H1 (cell line): ENCODE data around the gene SARNP. TPM values are rescaled to one million over a fixed set of nuclear protein-coding genes. Genes with fewer than 3 reads are reported as not detected.

Source experiments
- CTCF ChIA-PET: fragments of 300-600 bp; sonication (Branson Sonifier 250); formaldehyde crosslinking; loops from one replicate; lab custom pipeline; 2021; ENCODE audit not compliant: partially characterized antibody; lab: Charles Lee
- POLR2A ChIA-PET: fragments of 300-600 bp; sonication (Branson Sonifier 250); formaldehyde crosslinking; loops from one replicate; lab custom pipeline; 2021; ENCODE audit warnings: inconsistent platforms; ENCODE audit not compliant: partially characterized antibody; lab: Charles Lee
- DNase-seq, 2 experiments: peaks; one replicate each; pipeline versions ENCODE4 v3.0.0 to v3.0.0-alpha.2; 2010 to 2022; ENCODE audit warnings: low spot score in 2 of 2, low read depth in 1 of 2, mixed read lengths in 1 of 2
- FAIRE-seq: peaks from 2 replicates; lab custom pipeline; 2011; peaks lifted over from hg19 to GRCh38; lab: Jason Lieb, UNC
- H2AFZ ChIP-seq: 2 replicates; pipeline ENCODE4 v1.8.1; 2012; ENCODE audit warnings: low read length, inconsistent platforms
- H2AK5ac ChIP-seq: 2 replicates; pipeline ENCODE4 v1.6.1; 2013; ENCODE audit warnings: low read depth, low read length
- H2BK120ac ChIP-seq: replicated peaks from 2 replicates; pipeline ENCODE3; 2013; ENCODE audit warnings: low read depth, low read length, inconsistent platforms
- H2BK12ac ChIP-seq: 2 replicates; pipeline ENCODE4 v1.6.1; 2013; ENCODE audit warnings: low read depth, low read length
- H2BK15ac ChIP-seq: 2 replicates; pipeline ENCODE4 v1.6.1; 2013; ENCODE audit warnings: low read length
- H2BK20ac ChIP-seq: 2 replicates; pipeline ENCODE4 v1.6.1; 2013; ENCODE audit warnings: low read length
- H2BK5ac ChIP-seq: 2 replicates; pipeline ENCODE4 v1.6.1; 2013; ENCODE audit warnings: low read depth, low read length
- H3K14ac ChIP-seq: 2 replicates; pipeline ENCODE4 v1.6.1; 2013; ENCODE audit warnings: inconsistent platforms; ENCODE audit not compliant: insufficient read length
- H3K18ac ChIP-seq: 2 replicates; pipeline ENCODE4 v1.6.1; 2013; ENCODE audit warnings: low read length; ENCODE audit errors: extremely low read depth
- H3K23ac ChIP-seq: 2 replicates; pipeline ENCODE4 v1.6.1; 2013; ENCODE audit warnings: inconsistent platforms; ENCODE audit not compliant: insufficient read length
- H3K23me2 ChIP-seq: 2 replicates; pipeline ENCODE4 v1.6.1; 2013; ENCODE audit warnings: low read depth, low read length
- H3K27ac ChIP-seq: 2 replicates; pipeline ENCODE4 v1.6.1; 2011; ENCODE audit warnings: low read depth, low read length, inconsistent platforms
- H3K27me3 ChIP-seq, 4 experiments: replicated peaks in 1 of 4; 1 replicate in 1 of 4; 2 replicates in 3 of 4; pipeline versions ENCODE4 v1.6.1 to v1.8.1; 2011 to 2013; ENCODE audit warnings: low read length in 3 of 4, mild to moderate bottlenecking in 3 of 4, inconsistent platforms in 2 of 4, mixed read lengths in 2 of 4, moderate library complexity in 1 of 4; ENCODE audit not compliant: control insufficient read depth in 3 of 4, insufficient read depth in 3 of 4; ENCODE audit errors: extremely low read depth in 1 of 4
- H3K36me3 ChIP-seq, 4 experiments: 2 replicates each; pipeline versions ENCODE4 v1.6.1 to v1.8.1; 2011 to 2013; ENCODE audit warnings: mild to moderate bottlenecking in 4 of 4, low read length in 3 of 4, moderate library complexity in 2 of 4, control low read depth in 1 of 4, inconsistent platforms in 1 of 4; ENCODE audit not compliant: insufficient read depth in 4 of 4, control insufficient read depth in 2 of 4
- H3K4ac ChIP-seq: replicated peaks from 2 replicates; pipeline ENCODE3; 2013; ENCODE audit warnings: low read length, low read depth, mixed read lengths, inconsistent platforms; ENCODE audit not compliant: insufficient read length
- H3K4me1 ChIP-seq, 4 experiments: replicated peaks in 1 of 4; 1 replicate in 1 of 4; 2 replicates in 3 of 4; pipeline versions ENCODE4 v1.6.1 to v1.8.1; 2011 to 2013; ENCODE audit warnings: low read length in 3 of 4, inconsistent platforms in 2 of 4, mixed read lengths in 1 of 4; ENCODE audit not compliant: insufficient read depth in 4 of 4, control insufficient read depth in 3 of 4
- H3K4me2 ChIP-seq, 2 experiments: 2 replicates each; pipeline versions ENCODE4 v1.6.1 to v1.8.1; 2011 to 2013; ENCODE audit warnings: low read depth in 2 of 2, low read length in 2 of 2, control low read depth in 1 of 2, inconsistent platforms in 1 of 2, mild to moderate bottlenecking in 1 of 2; ENCODE audit not compliant: insufficient read depth in 1 of 2
- H3K4me3 ChIP-seq, 4 experiments: fragments of 200-600, 300-600 bp in 1 of 4; sonication (generic), shearing (Covaris generic), sonication (Bioruptor Twin) in 1 of 4; 2 replicates each; pipeline versions ENCODE4 v1.5.1 to v1.8.1; 2011 to 2016; ENCODE audit warnings: low read length in 4 of 4, low read depth in 3 of 4, control low read depth in 2 of 4, inconsistent platforms in 2 of 4, mild to moderate bottlenecking in 2 of 4, mixed read lengths in 1 of 4, moderate library complexity in 1 of 4; ENCODE audit not compliant: insufficient read depth in 2 of 4; ENCODE audit errors: extremely low read depth in 1 of 4
- H3K56ac ChIP-seq: replicated peaks from 2 replicates; pipeline ENCODE3; 2013; ENCODE audit warnings: low read depth, mild to moderate bottlenecking, mixed read lengths, low read length, inconsistent platforms; ENCODE audit not compliant: insufficient read length
- H3K79me1 ChIP-seq: 2 replicates; pipeline ENCODE4 v1.6.1; 2013; ENCODE audit warnings: low read depth, low read length, control low read depth
- H3K79me2 ChIP-seq, 2 experiments: 2 replicates each; pipeline versions ENCODE4 v1.6.1 to v1.8.1; 2012 to 2013; ENCODE audit warnings: low read length in 2 of 2, mild to moderate bottlenecking in 2 of 2, inconsistent platforms in 1 of 2; ENCODE audit not compliant: insufficient read depth in 2 of 2, control insufficient read depth in 1 of 2
- H3K9ac ChIP-seq, 4 experiments: replicated peaks in 1 of 4; 1 replicate in 1 of 4; 2 replicates in 3 of 4; pipeline versions ENCODE4 v1.6.1 to v1.8.1; 2011 to 2013; ENCODE audit warnings: low read depth in 3 of 4, low read length in 3 of 4, control low read depth in 2 of 4, mild to moderate bottlenecking in 2 of 4, moderate library complexity in 2 of 4, inconsistent platforms in 1 of 4; ENCODE audit errors: extremely low read depth in 1 of 4
- H3K9me3 ChIP-seq, 2 experiments: 2 replicates each; pipeline versions ENCODE4 v1.6.1 to v1.8.1; 2012 to 2013; ENCODE audit warnings: mild to moderate bottlenecking in 2 of 2, moderate library complexity in 2 of 2, control low read depth in 1 of 2, inconsistent platforms in 1 of 2, low read depth in 1 of 2, low read length in 1 of 2, mixed read lengths in 1 of 2; ENCODE audit not compliant: insufficient read depth in 2 of 2
- H4K20me1 ChIP-seq, 2 experiments: replicated peaks in 1 of 2; 2 replicates each; pipeline versions ENCODE3 to v1.8.1; 2011 to 2013; ENCODE audit warnings: inconsistent platforms in 2 of 2, low read length in 2 of 2, mild to moderate bottlenecking in 1 of 2; ENCODE audit not compliant: insufficient read depth in 2 of 2, control insufficient read depth in 1 of 2
- H4K5ac ChIP-seq: 2 replicates; pipeline ENCODE4 v1.6.1; 2013; ENCODE audit warnings: low read length, low read depth, mixed read lengths, inconsistent platforms; ENCODE audit not compliant: insufficient read length
- H4K8ac ChIP-seq: 2 replicates; pipeline ENCODE4 v1.8.0; 2013; ENCODE audit warnings: mild to moderate bottlenecking, moderate library complexity, low read length, inconsistent platforms; ENCODE audit not compliant: insufficient read depth; ENCODE audit errors: extremely low read depth
- H4K91ac ChIP-seq: replicated peaks from 2 replicates; pipeline ENCODE3; 2013; ENCODE audit warnings: low read length, mixed read lengths, inconsistent platforms; ENCODE audit not compliant: insufficient read length
- CTCF ChIP-seq, 3 experiments: IDR thresholded peaks; 1 replicate in 2 of 3; 2 replicates in 1 of 3; pipeline versions ENCODE4 v1.5.1 to v1.6.1; 2011; ENCODE audit warnings: low read length in 3 of 3, mild to moderate bottlenecking in 3 of 3, inconsistent platforms in 2 of 3, low read depth in 1 of 3, moderate library complexity in 1 of 3; ENCODE audit not compliant: insufficient read depth in 1 of 3; ENCODE audit errors: control extremely low read depth in 1 of 3
- EGR1 ChIP-seq: IDR thresholded peaks from 2 replicates; pipeline ENCODE4 v1.6.1; 2011; ENCODE audit warnings: low read depth, low read length, borderline replicate concordance
- FOSL1 ChIP-seq: IDR thresholded peaks from 2 replicates; pipeline ENCODE4 v1.6.1; 2011; ENCODE audit warnings: mild to moderate bottlenecking, low read depth, low read length, moderate library complexity; ENCODE audit not compliant: insufficient read depth
- HDAC6 ChIP-seq: IDR thresholded peaks from one replicate; pipeline ENCODE4 v1.7.1; 2012; ENCODE audit warnings: low read depth, mild to moderate bottlenecking, inconsistent platforms, low read length, moderate library complexity
- NRF1 ChIP-seq: IDR thresholded peaks from 2 replicates; pipeline ENCODE4 v1.6.1; 2011; ENCODE audit warnings: mild to moderate bottlenecking, low read depth, low read length, improper control_type of control experiment
- POU5F1 ChIP-seq: IDR thresholded peaks from 2 replicates; pipeline ENCODE4 v1.6.1; 2011; ENCODE audit warnings: low read depth, mild to moderate bottlenecking, low read length, moderate library complexity
- SIRT6 ChIP-seq: IDR thresholded peaks from one replicate; pipeline ENCODE4 v1.7.1; 2012; ENCODE audit warnings: low read length, inconsistent platforms
- SP1 ChIP-seq: IDR thresholded peaks from 2 replicates; pipeline ENCODE4 v1.6.1; 2011; ENCODE audit warnings: low read depth, low read length
- TCF12 ChIP-seq: IDR thresholded peaks from 2 replicates; pipeline ENCODE4 v1.6.1; 2011; ENCODE audit warnings: low read depth, mild to moderate bottlenecking, low read length
- USF2 ChIP-seq: IDR thresholded peaks from 2 replicates; pipeline ENCODE4 v1.6.1; 2011; ENCODE audit warnings: low read length, improper control_type of control experiment
- ZNF274 ChIP-seq: IDR thresholded peaks from 2 replicates; pipeline ENCODE4 v1.7.0; 2012; ENCODE audit warnings: low read length, borderline replicate concordance; ENCODE audit errors: extremely low read depth
- WGBS, 2 experiments: shearing (Covaris generic) in 1 of 2; methylation state at CpG; one replicate each; pipeline versions ENCODE4 v1.1.6 to v1.1.7; 2013 to 2015; ENCODE audit warnings: low lambda C conversion rate in 2 of 2, mixed read lengths in 2 of 2, inconsistent platforms in 1 of 2, low coverage in 1 of 2, missing lambda C conversion rate in 1 of 2; ENCODE audit not compliant: insufficient replicate concordance in 2 of 2, insufficient coverage in 1 of 2, insufficient read length in 1 of 2; ENCODE audit errors: extremely low coverage in 1 of 2, missing lambda C conversion rate in 1 of 2; 5-methylcytosine and 5-hydroxymethylcytosine counted together
- polyA plus RNA-seq, 7 experiments: library from polyadenylated mRNA; depleted of rRNA in 3 of 7; stranded (reverse) in 5 of 7; unstranded in 2 of 7; fragments of >200 nt in 5 of 7; fragments of 200-250 nt in 2 of 7; gene quantifications; 1 replicate in 5 of 7; 2 replicates in 1 of 7; 4 replicates in 1 of 7; pipeline versions ENCODE4 v1.2.1 to v1.2.3, GENCODE V29; 2011 to 2013; ENCODE audit warnings: missing spikeins in 2 of 7, mixed read lengths in 2 of 7
- total RNA-seq: library from RNA; stranded (reverse); fragmentation: NEBNext Ultra II Directional; extraction: Animal tissue kit (Norgen Biotek cat#: 25700); gene quantifications from 2 replicates; pipeline ENCODE4 v1.2.1, GENCODE V29; 2021

SARNP gene
- total and polyA plus RNA-seq, 2 of the 8 experiments (the other 6 are each of a cell fraction or from before 2014, with no cell fraction given), result 114 to 226 TPM

GRCh38 chr12:55739025-55739378, 78.5 kb downstream of the SARNP start:
- H3K9ac ChIP-seq, result no peak overlapping the region
- FAIRE-seq, result no peak
- H3K14ac ChIP-seq, result no peak overlapping the region
- POLR2A ChIA-PET, result interaction anchor here (0.9 to 34.1 kb wide), 15 partner anchors 10 to 340 kb away, joined by 3 to 809 read pairs (median 6); partner anchors contain the start of genes BLOC1S1, CD63, DGKA and DNAJC14
- WGBS, 2 experiments, result 87% methylated on average over 2 of the region's 2 CpGs; no CpG with 5 or more reads in 1 of the 2 experiments
- no peak overlapping the region for H3K56ac ChIP-seq
- peak overlapping the region in 1 of 4 experiments; percentile 62; a peak in 2 of 8 replicates for H3K4me3 ChIP-seq
- no peak overlapping the region for H4K5ac ChIP-seq
- peaks cover 1% of the 10 kb centered on the region; the same call in 1 of the 2 replicates for H3K79me1 ChIP-seq
- H3K4me2 ChIP-seq, result peak overlapping the region; percentile 77 to 86; a peak in 2 of 4 replicates
- no peak overlapping the region for H2AFZ ChIP-seq
- H3K4ac ChIP-seq, result no peak overlapping the region
- peaks cover 0 to 6% of the 10 kb centered on the region in 2 experiments; a peak in 2 of 4 replicates for H3K79me2 ChIP-seq
- H4K8ac ChIP-seq, result no peak overlapping the region
- H2BK20ac ChIP-seq, result no peak overlapping the region
- H4K20me1 ChIP-seq, result no peaks in the 10 kb centered on the region
- H2BK15ac ChIP-seq, result no peak overlapping the region
- H3K4me1 ChIP-seq, result peaks cover 2 to 24% (median 10%) of the 10 kb centered on the region in 4 experiments; a peak in 6 of 7 replicates
- no peak overlapping the region for H2BK120ac ChIP-seq
- H3K36me3 ChIP-seq, result no peaks in the 10 kb centered on the region
- H2BK12ac ChIP-seq, result no peak overlapping the region
- H4K91ac ChIP-seq, result no peak overlapping the region
- CTCF ChIA-PET, result interaction anchor here (0.8 to 11.1 kb wide), 43 partner anchors 9 to 1037 kb away, joined by 3 to 229 read pairs (median 8); partner anchors contain the start of genes BLOC1S1, CD63, DNAJC14 and ITGA7
- no peak overlapping the region for H2BK5ac ChIP-seq
- H2AK5ac ChIP-seq, result no peak overlapping the region
- H3K27me3 ChIP-seq, result no peaks in the 10 kb centered on the region
- H3K23ac ChIP-seq, result no peak overlapping the region
- H3K23me2 ChIP-seq, result peaks cover 12% of the 10 kb centered on the region
- DNase-seq, result no peak
- no peak overlapping the region for H3K18ac ChIP-seq
- no peak overlapping the region for H3K27ac ChIP-seq
- H3K9me3 ChIP-seq, result no peaks in the 10 kb centered on the region
- no peak for TF ChIP-seq NRF1
- no peak for TF ChIP-seq POU5F1
- no peak for TF ChIP-seq CTCF (IDR thresholded peaks at IDR 0.05; ENCODE audit: control extremely low read depth in 1 of 3, insufficient read depth in 1 of 3, low read depth in 1 of 3, low read length in 3 of 3)
- TF ChIP-seq ZNF274, result no peak
- TF ChIP-seq EGR1, result no peak
- TF ChIP-seq HDAC6, result no peak
- TF ChIP-seq USF2, result no peak
- no peak for TF ChIP-seq SIRT6
- no peak for TF ChIP-seq SP1
- TF ChIP-seq FOSL1, result no peak
- TF ChIP-seq TCF12, result no peak
